Measurements from ENCODE around the gene CT45A5.
"Not testable (repeated sequence)": the region's sequence is repeated elsewhere in the genome, so short reads cannot be mapped to it uniquely, and the experiment has no call there.

The CT45A5 gene

GRCh38 chrX:135785403-135785802, at the start of gene CT45A5:
CT45A5 (minus strand) TSS chrX:135785503; CDS start chrX:135781729, 3,774 bp downstream.
- not testable (repeated sequence) for DNase-seq

- not testable (repeated sequence) for DNase-seq
Observed at GRCh38 chrX:135819912-135820311, 34.6 kb upstream of the CT45A5 start, which contains the start of gene CT45A2. CT45A2 (minus strand) TSS chrX:135820012; CDS start chrX:135816265, 3,747 bp downstream.

- not testable (repeated sequence) for DNase-seq
Observed at GRCh38 chrX:135802687-135803086, 17.4 kb upstream of the CT45A5 start, which contains the start of gene CT45A6. CT45A6 (minus strand) TSS chrX:135802787; CDS start chrX:135798993, 3,794 bp downstream.

- DNase-seq = not testable (repeated sequence)
Observed at GRCh38 chrX:135768091-135768490, 17.2 kb downstream of the CT45A5 start, which contains the start of gene CT45A3. CT45A3 (minus strand) TSS chrX:135768191; CDS start chrX:135764444, 3,747 bp downstream.

GRCh38 chrX:135744739-135745138, 40.6 kb downstream of the CT45A5 start:
- DNase-seq = not testable (repeated sequence)

GRCh38 chrX:135741192-135741715, 44.0 kb downstream of the CT45A5 start:
- DNase-seq = no peak

- DNase-seq = no peak
Observed at GRCh38 chrX:135740681-135741149, 44.6 kb downstream of the CT45A5 start.

- no peak for DNase-seq
Observed at GRCh38 chrX:135737366-135738071, 47.8 kb downstream of the CT45A5 start.

- DNase-seq = not testable (repeated sequence)
Observed at GRCh38 chrX:135734666-135735065, 50.6 kb downstream of the CT45A5 start.

All from NCI-H82 (cell line).